GM19193 (cell line): ENCODE results near the gene GUCA1A.

Experiments used
- POLR2A ChIP-seq: IDR thresholded peaks from 4 replicates; pipeline ENCODE4 v1.6.1; 2011; ENCODE audit not compliant: insufficient read depth, insufficient read length; ENCODE audit errors: extremely low read depth

The GUCA1A gene

GRCh38 chr6:42138630-42139619 is 34.2 kb upstream of the GUCA1A start:
- no peak for TF ChIP-seq POLR2A

GRCh38 chr6:42140032-42140431 is 33.1 kb upstream of the GUCA1A start:
- TF ChIP-seq POLR2A, result no peak

- no peak for TF ChIP-seq POLR2A
Observed at GRCh38 chr6:42140756-42141602, 32.2 kb upstream of the GUCA1A start.

GRCh38 chr6:42141603-42142117 is 31.5 kb upstream of the GUCA1A start:
- no peak for TF ChIP-seq POLR2A

GRCh38 chr6:42142118-42142835 is 30.9 kb upstream of the GUCA1A start, which contains the start of gene C6orf132:
TSS of gene C6orf132 (minus strand) at chr6:42142620. CDS start at chr6:42142444, 176 bp downstream.
- TF ChIP-seq POLR2A, result no peak

DNA sequence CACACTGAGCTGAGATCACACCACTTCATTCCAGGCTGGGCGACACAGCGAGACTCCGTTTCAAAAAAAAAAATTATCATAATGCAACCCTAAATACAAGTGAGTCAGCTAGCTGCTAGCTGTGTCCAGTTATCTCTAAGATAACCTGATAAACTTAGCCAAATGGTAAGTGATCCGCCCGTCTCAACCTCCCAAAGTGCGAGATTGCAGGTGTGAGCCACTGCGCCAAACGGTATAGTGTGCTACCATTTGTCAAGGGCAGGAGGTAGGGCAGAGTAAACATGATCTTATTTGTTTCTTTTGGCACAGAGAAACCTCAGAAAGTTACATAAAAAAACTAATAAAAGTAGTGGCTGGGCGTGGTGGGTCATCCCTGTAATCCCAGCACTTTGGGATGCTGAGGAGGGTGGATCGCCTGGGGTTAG is 26.0 kb upstream of the GUCA1A start:
- TF ChIP-seq POLR2A, result no peak

DNA sequence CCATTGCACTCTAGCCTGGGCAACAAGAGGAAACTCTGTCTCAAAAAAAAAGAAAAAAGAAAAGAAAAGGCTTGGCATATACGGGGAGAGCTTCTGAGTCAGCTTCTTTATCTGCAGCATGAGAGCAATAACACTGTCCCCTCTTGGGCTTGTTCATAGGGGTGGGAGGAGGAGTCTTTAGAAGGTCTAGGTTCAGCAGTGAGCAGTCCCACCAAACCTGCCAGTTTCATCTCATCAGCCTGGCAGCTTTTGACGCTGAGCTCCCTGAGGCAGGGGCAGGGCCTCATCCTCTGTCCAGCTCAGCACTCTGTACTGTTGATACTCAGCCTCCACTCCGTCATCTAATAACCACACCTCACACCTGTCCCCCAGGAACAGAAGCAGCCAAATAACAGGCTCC is 25.1 kb upstream of the GUCA1A start:
- no peak for TF ChIP-seq POLR2A

DNA sequence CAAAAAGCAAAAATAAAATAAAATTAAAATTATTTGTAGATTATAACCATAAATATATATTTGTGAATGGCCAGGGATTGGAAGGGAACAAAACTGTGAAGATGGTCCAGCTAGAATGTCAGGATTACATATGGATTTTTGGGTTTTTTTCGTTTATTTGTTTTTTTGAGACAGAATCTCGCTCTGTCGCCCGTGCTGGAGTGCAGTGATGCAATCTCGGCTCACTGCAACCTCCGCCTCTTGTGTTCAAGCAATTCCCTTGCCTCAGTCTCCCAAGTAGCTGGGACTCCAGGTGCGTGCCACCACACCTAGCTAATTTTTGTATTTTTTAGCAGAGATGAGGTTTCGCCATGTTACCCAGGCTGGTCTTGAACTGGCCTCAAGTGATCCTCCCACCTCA is 22.9 kb upstream of the GUCA1A start:
- TF ChIP-seq POLR2A, result no peak

- no peak for TF ChIP-seq POLR2A
Observed at GRCh38 chr6:42152024-42152423, 21.1 kb upstream of the GUCA1A start.

DNA sequence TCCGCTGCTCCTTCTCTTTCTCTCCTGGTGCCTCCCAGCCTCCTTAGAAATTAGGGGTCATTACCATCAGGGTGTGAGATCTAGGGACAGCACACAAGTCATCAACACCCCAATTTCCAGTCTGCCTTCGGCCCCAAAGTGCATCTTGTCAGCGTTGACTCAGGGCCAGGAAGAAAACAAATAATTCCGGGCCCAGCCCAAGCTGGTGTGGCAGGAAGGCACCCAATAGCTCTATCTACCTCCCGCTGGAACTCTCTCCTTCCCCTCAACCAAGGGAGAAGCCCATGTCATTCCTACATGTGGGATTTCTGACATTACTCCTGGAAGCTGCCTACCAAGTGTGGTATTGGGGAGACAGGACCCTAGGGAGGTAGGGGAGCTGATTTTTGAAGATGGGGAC is 19.2 kb upstream of the GUCA1A start:
- TF ChIP-seq POLR2A, result no peak

- no peak for TF ChIP-seq POLR2A
Observed at GRCh38 chr6:42154461-42155209, 18.5 kb upstream of the GUCA1A start.

DNA sequence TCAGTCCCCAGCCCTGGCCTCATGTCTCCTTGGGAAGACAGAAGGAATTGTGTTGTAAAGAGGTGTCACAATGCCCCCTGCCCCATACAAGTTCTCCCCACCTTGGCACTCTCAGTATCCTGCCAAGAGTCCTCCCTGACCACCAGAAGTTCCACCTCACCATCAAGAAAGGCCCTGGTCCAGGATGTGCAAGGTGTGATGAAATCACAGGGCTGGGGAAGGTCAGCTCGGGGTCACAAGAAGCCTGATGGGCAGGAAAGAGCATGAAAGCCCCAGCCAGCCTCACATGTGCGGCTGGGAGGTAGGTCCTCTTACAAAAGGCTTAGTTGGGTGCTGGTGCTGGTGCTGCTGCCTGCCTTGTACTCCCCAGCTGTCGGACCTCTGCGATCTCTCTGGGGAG is 17.9 kb upstream of the GUCA1A start:
- no peak for TF ChIP-seq POLR2A

- TF ChIP-seq POLR2A, result no peak
Observed at GRCh38 chr6:42156638-42157037, 16.5 kb upstream of the GUCA1A start.

DNA sequence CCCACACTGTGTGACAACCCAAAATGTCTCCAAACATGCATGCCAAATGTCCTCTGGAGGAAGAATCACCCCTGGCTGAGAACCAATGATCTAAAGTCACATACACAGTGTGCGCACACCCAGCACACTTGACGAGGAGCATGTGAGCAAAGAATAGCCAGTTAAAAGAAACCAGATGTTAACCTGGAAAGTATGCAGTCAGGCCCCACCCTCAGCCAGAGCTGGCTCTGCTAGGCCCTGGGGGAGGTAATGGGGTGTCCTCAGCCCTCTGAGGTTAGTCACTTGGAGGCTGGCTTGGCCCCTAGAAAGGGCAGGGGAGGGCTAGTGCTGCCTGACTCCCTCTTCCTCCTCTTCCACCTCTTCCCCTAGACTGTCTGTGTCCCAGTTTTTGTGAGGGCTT is 15.2 kb upstream of the GUCA1A start:
- no peak for TF ChIP-seq POLR2A

DNA sequence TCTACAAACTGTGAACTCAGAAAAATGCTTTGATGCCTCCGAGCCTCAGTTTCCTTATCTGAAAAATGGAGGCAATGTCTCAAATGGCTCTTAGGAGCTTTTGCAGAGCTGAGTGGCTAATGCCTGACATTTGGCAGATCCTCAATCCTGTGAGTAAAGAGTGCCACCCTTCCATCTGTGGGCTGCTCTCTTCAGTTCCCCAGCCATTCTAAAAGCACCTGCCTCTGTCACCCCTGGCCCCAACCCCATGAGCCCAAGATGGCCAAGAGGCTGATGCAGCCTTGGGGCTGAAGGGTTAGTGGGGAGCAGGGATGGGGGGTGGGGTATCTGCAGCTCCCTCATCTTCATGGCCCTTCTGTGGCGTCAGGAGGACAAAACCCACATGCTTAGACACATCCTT is 14.5 kb upstream of the GUCA1A start:
- no peak for TF ChIP-seq POLR2A
